Prostate gland (tissue), 2 donors: ENCODE measurements around the gene MCHR2. TPM values are rescaled to one million over a fixed set of nuclear protein-coding genes. Genes with fewer than 3 reads are reported as not detected.
A peak's percentile ranks its signal among the peaks of the same experiment; 100 is the strongest.

Source experiments
- DNase-seq: peaks from one replicate; pipeline ENCODE4 v3.0.0-alpha.2; 2019; ENCODE audit warnings: low spot score
- H3K27ac ChIP-seq, 2 donors: fragments of 200-600 bp; sonication (generic); 2 replicates each; pipeline ENCODE4 v1.5.1; 2017 to 2019
- H3K27me3 ChIP-seq: fragments of 200-600 bp; sonication (generic); replicated peaks from 2 replicates; pipeline ENCODE4 v1.5.1; 2019; ENCODE audit not compliant: insufficient read depth
- H3K36me3 ChIP-seq, 2 donors: fragments of 200-600 bp; sonication (generic); 1 replicate in 1 of 2; 2 replicates in 1 of 2; pipeline versions ENCODE4 v1.5.1 to v1.8.1; 2017 to 2019
- H3K4me1 ChIP-seq: fragments of 200-600 bp; sonication (generic); replicated peaks from 2 replicates; pipeline ENCODE4 v1.5.1; 2019
- H3K4me3 ChIP-seq, 2 donors: fragments of 200-600 bp; sonication (generic); 2 replicates each; pipeline ENCODE4 v1.5.1; 2017 to 2019
- H3K9me3 ChIP-seq: fragments of 200-600 bp; sonication (generic); 2 replicates; pipeline ENCODE4 v1.5.1; 2017
- CTCF ChIP-seq, 4 experiments: fragments of 200-600 bp in 2 of 4; fragments of 450-650 bp in 2 of 4; sonication (generic) in 2 of 4; IDR thresholded peaks; 1 replicate in 3 of 4; 2 replicates in 1 of 4; pipeline ENCODE4 v1.5.1; 2016 to 2019; ENCODE audit warnings: antibody characterized with exemption in 4 of 4, mild to moderate bottlenecking in 2 of 4, moderate library complexity in 2 of 4
- POLR2A ChIP-seq: fragments of 450-650 bp; IDR thresholded peaks from one replicate; pipeline ENCODE4 v1.6.1; 2016; ENCODE audit warnings: antibody characterized with exemption, mild to moderate bottlenecking
- POLR2AphosphoS5 ChIP-seq: sonication (generic); formaldehyde crosslinking; IDR thresholded peaks from one replicate; pipeline ENCODE4 v1.6.1; 2017; ENCODE audit warnings: antibody characterized with exemption
- WGBS: methylation state at CpG from one replicate; pipeline ENCODE4 v1.1.5; 2018; 5-methylcytosine and 5-hydroxymethylcytosine counted together
- intact Hi-C: fragments of 100-400 bp; cut with DNase I; formaldehyde crosslinking; loops from one replicate; pipeline ENCODE4 v1.14.2; 2022
- total RNA-seq, 2 donors: library from RNA; depleted of rRNA; stranded (reverse); fragments of >200 nt; gene quantifications; one replicate each; pipeline ENCODE4 v1.1.0, GENCODE V29; 2016

MCHR2 gene
- total RNA-seq, 2 donors from 2014 or later = not detected

- 75% methylated on average over 6 of the region's 6 CpGs for WGBS
- Histone ChIP-seq H3K27ac (no peak overlapping the region), H3K36me3 (no peaks in the 10 kb centered on the region), H3K9me3 (no peaks in the 10 kb centered on the region), H3K27me3 (no peaks in the 10 kb centered on the region), H3K4me3 (no peak overlapping the region), H3K4me1 (no peaks in the 10 kb centered on the region)
- intact Hi-C loops = no loop called here
- no peak for TF ChIP-seq CTCF (IDR thresholded peaks at IDR 0.05)
- DNase-seq = no peak
Observed at GRCh38 chr6:100008857-100009256, 14.8 kb upstream of the MCHR2 start.

GRCh38 chr6:100001915-100002388 lies 7.9 kb upstream of the MCHR2 start:
- no peaks in the 10 kb centered on the region for H3K36me3 ChIP-seq
- WGBS = 0% methylated on average over 3 of the region's 3 CpGs
- no peaks in the 10 kb centered on the region for H3K4me1 ChIP-seq
- peak; percentile 16 for DNase-seq
- no peaks in the 10 kb centered on the region for H3K9me3 ChIP-seq
- H3K27ac ChIP-seq = no peak overlapping the region
- intact Hi-C loops = loop anchor here (2.0 kb wide), 1 partner anchor 97 kb away; no protein-coding TSS in a partner anchor
- H3K27me3 ChIP-seq = no peaks in the 10 kb centered on the region
- H3K4me3 ChIP-seq = no peak overlapping the region
- TF ChIP-seq CTCF (IDR thresholded peaks at IDR 0.05) = peak; percentile 51 to 66 (median 60)
- TF ChIP-seq POLR2AphosphoS5 = no peak

- no peaks in the 10 kb centered on the region for H3K36me3 ChIP-seq
- no peak overlapping the region for H3K4me3 ChIP-seq
- DNase-seq = no peak
- intact Hi-C loops = no loop called here
- H3K9me3 ChIP-seq = no peaks in the 10 kb centered on the region
- no peaks in the 10 kb centered on the region for H3K4me1 ChIP-seq
- H3K27ac ChIP-seq = no peak overlapping the region
- no peak for TF ChIP-seq POLR2A
- no peaks in the 10 kb centered on the region for H3K27me3 ChIP-seq
Observed at GRCh38 chr6:99997141-99997540, 3.1 kb upstream of the MCHR2 start.

GRCh38 chr6:99995916-99996315 lies 1.9 kb upstream of the MCHR2 start:
- H3K9me3 ChIP-seq = no peaks in the 10 kb centered on the region
- no peaks in the 10 kb centered on the region for H3K36me3 ChIP-seq
- H3K27ac ChIP-seq = no peak overlapping the region
- no peaks in the 10 kb centered on the region for H3K27me3 ChIP-seq
- intact Hi-C loops = no loop called here
- TF ChIP-seq POLR2AphosphoS5 (no peak), POLR2A (no peak), CTCF (IDR thresholded peaks at IDR 0.05) (no peak)
- no peaks in the 10 kb centered on the region for H3K4me1 ChIP-seq
- no peak overlapping the region for H3K4me3 ChIP-seq
- DNase-seq = no peak
- WGBS = 71% methylated on average over 1 of the region's 1 CpG

- no peaks in the 10 kb centered on the region for H3K36me3 ChIP-seq
- H3K4me1 ChIP-seq = no peaks in the 10 kb centered on the region
- no peak overlapping the region for H3K4me3 ChIP-seq
- TF ChIP-seq POLR2AphosphoS5 = no peak
- TF ChIP-seq CTCF (IDR thresholded peaks at IDR 0.05) = no peak
- TF ChIP-seq POLR2A = no peak
- H3K27me3 ChIP-seq = no peaks in the 10 kb centered on the region
- no peaks in the 10 kb centered on the region for H3K9me3 ChIP-seq
- H3K27ac ChIP-seq = no peak overlapping the region
- DNase-seq = no peak
- intact Hi-C loops = no loop called here
- 28% methylated on average over 9 of the region's 9 CpGs for WGBS
Observed at GRCh38 chr6:99993146-99993532, 884 bp downstream of the MCHR2 start.
